Endothelial cell of umbilical vein (primary cell): ENCODE results near the gene CRISPLD2. TPM values are rescaled to one million over a fixed set of nuclear protein-coding genes. Genes with fewer than 3 reads are reported as not detected.

Source experiments
- BruUV-seq: library from RNA; stranded (reverse); fragments of 400-500 nt; replicated peaks from 2 replicates; lab custom pipeline; 2021; lab: Mats Ljungman, UMichigan
- CTCF ChIA-PET: fragments of 300-600, 350-600 bp; sonication (Branson Sonifier 250); formaldehyde crosslinking; loops from one replicate; lab custom pipeline; 2021; ENCODE audit warnings: antibody characterized with exemption, inconsistent platforms; lab: Charles Lee
- POLR2A ChIA-PET: fragments of 300-600, 350-600 bp; sonication (Branson Sonifier 250); formaldehyde crosslinking; loops from one replicate; lab custom pipeline; 2021; ENCODE audit warnings: antibody characterized with exemption, inconsistent platforms; lab: Charles Lee
- DNase-seq: peaks from one replicate; pipeline ENCODE4 v3.0.0-alpha.2; 2011; ENCODE audit warnings: low read depth, low spot score
- FAIRE-seq: peaks from 2 replicates; lab custom pipeline; 2011; peaks lifted over from hg19 to GRCh38; lab: Jason Lieb, UNC
- H2AFZ ChIP-seq: 2 replicates; pipeline ENCODE4 v1.6.0; 2012; ENCODE audit warnings: low read depth, low read length, control low read depth, inconsistent platforms
- H3K27ac ChIP-seq: 2 replicates; pipeline ENCODE4 v1.5.1; 2011; ENCODE audit warnings: low read depth, mild to moderate bottlenecking, control low read depth, low read length, moderate library complexity; ENCODE audit not compliant: insufficient read depth
- H3K27me3 ChIP-seq, 2 experiments: 2 replicates each; pipeline versions ENCODE4 v1.6.0 to v1.6.1; 2011; ENCODE audit warnings: low read length in 2 of 2, mixed read lengths in 1 of 2; ENCODE audit not compliant: control insufficient read depth in 2 of 2, insufficient read depth in 2 of 2
- H3K36me3 ChIP-seq, 2 experiments: 2 replicates in 1 of 2; 3 replicates in 1 of 2; pipeline ENCODE4 v1.5.1; 2011; ENCODE audit warnings: low read length in 2 of 2, mild to moderate bottlenecking in 1 of 2, moderate library complexity in 1 of 2; ENCODE audit not compliant: control insufficient read depth in 2 of 2, insufficient read depth in 2 of 2; ENCODE audit errors: extremely low read depth in 1 of 2
- H3K4me1 ChIP-seq: 3 replicates; pipeline ENCODE4 v1.5.1; 2011; ENCODE audit warnings: mild to moderate bottlenecking, low read length; ENCODE audit not compliant: control insufficient read depth, insufficient read depth; ENCODE audit errors: extremely low read depth
- H3K4me2 ChIP-seq: 2 replicates; pipeline ENCODE4 v1.6.1; 2011; ENCODE audit warnings: low read length, control low read depth, mixed read lengths; ENCODE audit not compliant: insufficient read depth
- H3K4me3 ChIP-seq, 3 experiments: fragments of 200-600 bp in 1 of 3; sonication (generic), shearing (Covaris generic) in 1 of 3; replicated peaks in 1 of 3; 2 replicates each; pipeline ENCODE4 v1.5.1; 2011 to 2016; ENCODE audit warnings: control low read depth in 3 of 3, low read length in 3 of 3, mild to moderate bottlenecking in 2 of 3, inconsistent platforms in 1 of 3, low read depth in 1 of 3, moderate library complexity in 1 of 3; ENCODE audit not compliant: insufficient read depth in 1 of 3
- H3K79me2 ChIP-seq: 2 replicates; pipeline ENCODE4 v1.6.0; 2012; ENCODE audit warnings: low read length, inconsistent platforms; ENCODE audit not compliant: control insufficient read depth, insufficient read depth
- H3K9ac ChIP-seq: replicated peaks from 2 replicates; pipeline ENCODE3; 2011; ENCODE audit warnings: low read length, control low read depth; ENCODE audit not compliant: insufficient read depth; ENCODE audit errors: extremely low read depth
- H3K9me1 ChIP-seq: replicated peaks from 3 replicates; pipeline ENCODE4 v1.6.0; 2011; ENCODE audit warnings: mild to moderate bottlenecking, low read length; ENCODE audit not compliant: control insufficient read depth, insufficient read depth; ENCODE audit errors: extremely low read depth
- H3K9me3 ChIP-seq: replicated peaks from 2 replicates; pipeline ENCODE4 v1.5.1; 2012; ENCODE audit warnings: low read length, inconsistent platforms; ENCODE audit not compliant: control insufficient read depth, insufficient read depth
- H4K20me1 ChIP-seq: replicated peaks from 2 replicates; pipeline ENCODE3; 2011; ENCODE audit warnings: mild to moderate bottlenecking, low read length; ENCODE audit not compliant: control insufficient read depth, insufficient read depth; ENCODE audit errors: extremely low read depth
- CTCF ChIP-seq, 2 donors: IDR thresholded peaks; 1 replicate in 1 of 2; 2 replicates in 1 of 2; pipeline ENCODE4 v1.5.1; 2011; ENCODE audit warnings: low read length in 2 of 2, mild to moderate bottlenecking in 2 of 2, moderate library complexity in 2 of 2, control low read depth in 1 of 2, inconsistent platforms in 1 of 2, low read depth in 1 of 2; ENCODE audit not compliant: insufficient read depth in 1 of 2; ENCODE audit errors: extremely low read depth in 1 of 2
- EZH2 ChIP-seq: IDR thresholded peaks from 2 replicates; pipeline ENCODE4 v1.6.1; 2012; ENCODE audit warnings: borderline replicate concordance, low read depth, mild to moderate bottlenecking, moderate library complexity, low read length, inconsistent platforms; ENCODE audit not compliant: severe bottlenecking
- FOS ChIP-seq: IDR thresholded peaks from 2 replicates; pipeline ENCODE4 v1.6.1; 2011; ENCODE audit warnings: mild to moderate bottlenecking, low read length, moderate library complexity, borderline replicate concordance; ENCODE audit not compliant: insufficient read depth
- GATA2 ChIP-seq: IDR thresholded peaks from 2 replicates; pipeline ENCODE4 v1.7.0; 2011; ENCODE audit warnings: low read depth, mild to moderate bottlenecking, moderate library complexity, mixed read lengths, low read length; ENCODE audit not compliant: insufficient read length, insufficient read depth
- JUN ChIP-seq: IDR thresholded peaks from 2 replicates; pipeline ENCODE4 v1.6.1; 2011; ENCODE audit warnings: borderline replicate concordance, low read depth; ENCODE audit not compliant: insufficient read length, insufficient read depth
- MAX ChIP-seq: IDR thresholded peaks from 2 replicates; pipeline ENCODE4 v1.6.1; 2011; ENCODE audit not compliant: insufficient read depth, insufficient read length
- POLR2A ChIP-seq: IDR thresholded peaks from 2 replicates; pipeline ENCODE4 v1.6.1; 2012; ENCODE audit warnings: low read depth, mild to moderate bottlenecking, control low read depth, low read length
- POLR2AphosphoS5 ChIP-seq: IDR thresholded peaks from 2 replicates; pipeline ENCODE4 v1.6.1; 2012; ENCODE audit warnings: low read depth, mild to moderate bottlenecking, control low read depth, low read length, moderate library complexity; ENCODE audit not compliant: insufficient read depth
- dilution Hi-C: fragments of 300-500 bp; cut with MboI; formaldehyde crosslinking; loops from one replicate; pipeline ENCODE4 v1.15.0; 2019; ENCODE audit warnings: low sequenced_read_pairs; ENCODE audit not compliant: extremely low pct_ligation_motif_present
- intact Hi-C: fragments of 100-400 bp; cut with micrococcal nuclease; formaldehyde crosslinking; loops from one replicate; pipeline ENCODE4 v1.10.0; 2022
- polyA plus RNA-seq, 4 experiments: library from polyadenylated mRNA; depleted of rRNA in 3 of 4; stranded (reverse) in 3 of 4; unstranded in 1 of 4; fragments of >200 nt; gene quantifications; 2 replicates each; pipeline versions ENCODE4 v1.2.1 to v1.2.3, GENCODE V29; 2011 to 2012; ENCODE audit warnings: missing spikeins in 1 of 4
- total RNA-seq: library from RNA; stranded (reverse); gene quantifications from 2 replicates; pipeline ENCODE4 v1.2.3, GENCODE V29; 2021

The CRISPLD2 gene
- total and polyA plus RNA-seq, 2 donors (not counting 3 experiments of a cell fraction or from before 2014, with no cell fraction given) = 0.14 to 0.73 TPM

- Histone ChIP-seq H3K79me2 (no peaks in the 10 kb centered on the region), H3K9me1 (no peaks in the 10 kb centered on the region), H3K4me1 (peaks cover 4% of the 10 kb centered on the region), H3K4me3 (no peak overlapping the region), H3K36me3 (no peaks in the 10 kb centered on the region), H3K27ac (no peak overlapping the region), H3K9me3 (no peaks in the 10 kb centered on the region), H2AFZ (no peak overlapping the region), H3K9ac (no peak overlapping the region), H3K27me3 (peaks cover 3 to 10% of the 10 kb centered on the region in 2 experiments), H3K4me2 (no peak overlapping the region), H4K20me1 (no peaks in the 10 kb centered on the region)
- POLR2A ChIA-PET = no interaction called here
- dilution Hi-C loops (no loop called here), intact Hi-C loops (no loop called here)
- TF ChIP-seq CTCF (IDR thresholded peaks at IDR 0.05; ENCODE audit: extremely low read depth in 1 of 2, insufficient read depth in 1 of 2, low read depth in 1 of 2, low read length in 2 of 2) = no peak
- TF ChIP-seq GATA2 = no peak
- TF ChIP-seq MAX = no peak
- no peak for TF ChIP-seq POLR2AphosphoS5
- no peak for TF ChIP-seq JUN
- TF ChIP-seq POLR2A = no peak
- no peak for TF ChIP-seq FOS
- TF ChIP-seq EZH2 = no peak
- no TSS peak for BruUV-seq
- CTCF ChIA-PET = no interaction called here
- no peak for DNase-seq
- FAIRE-seq = no peak
These were observed 3.2 kb downstream of the CRISPLD2 start for GRCh38 chr16:84822990-84823389.
